Lung (tissue), 12 donors: ENCODE results near the gene WNK2. TPM values are rescaled to one million over a fixed set of nuclear protein-coding genes. Genes with fewer than 3 reads are reported as not detected.
A peak's percentile ranks its signal among the peaks of the same experiment; 100 is the strongest.

ENCODE experiments used
- ATAC-seq: fragments of 200-7000 bp; cut with Tn5 transposase; one replicate; pipeline ENCODE4 v1.9.1; 2020; ENCODE audit warnings: moderate number of reproducible peaks; ENCODE audit not compliant: insufficient read depth, low FRiP score
- DNase-seq, 3 donors: peaks; one replicate each; pipeline ENCODE4 v3.0.0-alpha.2; 2013 to 2017
- H3K27ac ChIP-seq, 2 donors: one replicate each; pipeline ENCODE4 v1.5.1; 2013; ENCODE audit warnings: mild to moderate bottlenecking in 2 of 2, moderate library complexity in 2 of 2, control low read depth in 1 of 2, inconsistent platforms in 1 of 2, low read depth in 1 of 2, low read length in 1 of 2
- H3K27me3 ChIP-seq, 3 donors: one replicate each; pipeline ENCODE4 v1.5.1; 2013; ENCODE audit warnings: low read length in 2 of 3; ENCODE audit not compliant: control insufficient read depth in 3 of 3, insufficient read depth in 3 of 3
- H3K36me3 ChIP-seq, 4 donors: one replicate each; pipeline ENCODE4 v1.5.1; 2013; ENCODE audit warnings: low read length in 4 of 4, mild to moderate bottlenecking in 1 of 4, moderate library complexity in 1 of 4; ENCODE audit not compliant: control insufficient read depth in 4 of 4, insufficient read depth in 4 of 4
- H3K4me1 ChIP-seq, 5 donors: one replicate each; pipeline ENCODE4 v1.5.1; 2013; ENCODE audit warnings: low read length in 5 of 5, mild to moderate bottlenecking in 2 of 5, moderate library complexity in 1 of 5; ENCODE audit not compliant: control insufficient read depth in 5 of 5, insufficient read depth in 5 of 5
- H3K4me3 ChIP-seq: one replicate; pipeline ENCODE4 v1.5.1; 2013; ENCODE audit warnings: mild to moderate bottlenecking, control low read depth, moderate library complexity
- H3K9ac ChIP-seq, 2 donors: one replicate each; pipeline ENCODE4 v1.5.1; 2013; ENCODE audit warnings: low read length in 2 of 2, control low read depth in 1 of 2; ENCODE audit not compliant: insufficient read depth in 1 of 2
- H3K9me3 ChIP-seq, 4 donors: one replicate each; pipeline ENCODE4 v1.5.1; 2013; ENCODE audit warnings: low read length in 3 of 4, mild to moderate bottlenecking in 1 of 4, moderate library complexity in 1 of 4; ENCODE audit not compliant: control insufficient read depth in 4 of 4, insufficient read depth in 3 of 4
- CTCF ChIP-seq: IDR thresholded peaks from 2 replicates; pipeline ENCODE4 v1.5.1; 2012; ENCODE audit warnings: mild to moderate bottlenecking; ENCODE audit errors: control extremely low read depth, extremely low read depth
- WGBS, 2 donors: extraction: QIAGEN DNeasy Blood & Tissue Kit; methylation state at CpG; one replicate each; pipeline ENCODE4 v1.1.7; 2013; 5-methylcytosine and 5-hydroxymethylcytosine counted together
- polyA plus RNA-seq, 2 donors: library from polyadenylated mRNA; stranded (reverse); fragments of 200-250 nt; gene quantifications; one replicate each; pipeline ENCODE4 v1.2.1, GENCODE V29; 2013
- total RNA-seq, 2 donors: library from RNA; depleted of rRNA in 1 of 2; stranded (reverse); fragments of >200 nt in 1 of 2; gene quantifications; one replicate each; pipeline ENCODE4 v1.2.1, GENCODE V29; 2014 to 2021
- donor health status: control.
- donor health status: control.
- donor health status: Bipolar disorder and iron deficiency.
- donor health status: healthy.
- donor health status: DM: yes; HTN: yes; CAD: no.

WNK2 gene
- total and polyA plus RNA-seq, 4 donors = 1.00 to 8.5 (median 2.9) TPM

DNA sequence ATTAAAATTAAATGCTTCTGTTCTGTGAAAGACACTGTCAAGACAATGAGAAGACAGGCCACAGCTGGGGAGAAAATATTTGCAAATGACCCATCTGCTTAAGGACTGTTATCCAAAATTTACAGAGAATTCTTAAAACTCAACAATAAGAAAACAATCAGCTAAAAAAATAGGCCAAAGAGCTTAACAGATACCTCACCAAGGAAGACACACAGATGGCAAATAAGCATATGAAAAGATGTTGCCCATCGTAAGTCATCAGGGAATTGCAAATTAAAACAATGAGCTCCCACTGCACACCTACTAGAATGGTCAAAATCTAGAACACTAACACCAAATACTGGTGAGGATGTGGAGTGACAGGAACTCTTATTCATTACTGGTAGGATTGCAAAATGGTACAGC lies 10.3 kb downstream of the WNK2 start:
- WGBS, 2 donors = 74 to 82% methylated on average over 1 of the region's 1 CpG
- Histone ChIP-seq H3K9me3 (peaks cover 0 to 3% (median 0%) of the 10 kb centered on the region in 4 donors), H3K4me1 (peaks cover 0 to 12% (median 8%) of the 10 kb centered on the region in 5 donors), H3K36me3 (no peaks in the 10 kb centered on the region), H3K27me3 (no peaks in the 10 kb centered on the region), H3K4me3 (no peak overlapping the region), H3K9ac (no peak overlapping the region), H3K27ac (no peak overlapping the region)
- DNase-seq (no peak), ATAC-seq (no peak)
- TF ChIP-seq CTCF = no peak

- Histone ChIP-seq H3K27me3 (no peaks in the 10 kb centered on the region), H3K9ac (no peak overlapping the region), H3K4me3 (no peak overlapping the region), H3K4me1 (peaks cover 0 to 12% (median 8%) of the 10 kb centered on the region in 5 donors), H3K36me3 (no peaks in the 10 kb centered on the region), H3K27ac (no peak overlapping the region), H3K9me3 (peaks cover 0 to 3% (median 0%) of the 10 kb centered on the region in 4 donors)
- 45 to 67% methylated on average over 3 of the region's 3 CpGs for WGBS, 2 donors
- DNase-seq (peak in 2 of 3 donors; percentile 53 to 54), ATAC-seq (no peak)
- TF ChIP-seq CTCF = no peak
These were observed 10.7 kb downstream of the WNK2 start for GRCh38 chr9:93194641-93195040.

DNA sequence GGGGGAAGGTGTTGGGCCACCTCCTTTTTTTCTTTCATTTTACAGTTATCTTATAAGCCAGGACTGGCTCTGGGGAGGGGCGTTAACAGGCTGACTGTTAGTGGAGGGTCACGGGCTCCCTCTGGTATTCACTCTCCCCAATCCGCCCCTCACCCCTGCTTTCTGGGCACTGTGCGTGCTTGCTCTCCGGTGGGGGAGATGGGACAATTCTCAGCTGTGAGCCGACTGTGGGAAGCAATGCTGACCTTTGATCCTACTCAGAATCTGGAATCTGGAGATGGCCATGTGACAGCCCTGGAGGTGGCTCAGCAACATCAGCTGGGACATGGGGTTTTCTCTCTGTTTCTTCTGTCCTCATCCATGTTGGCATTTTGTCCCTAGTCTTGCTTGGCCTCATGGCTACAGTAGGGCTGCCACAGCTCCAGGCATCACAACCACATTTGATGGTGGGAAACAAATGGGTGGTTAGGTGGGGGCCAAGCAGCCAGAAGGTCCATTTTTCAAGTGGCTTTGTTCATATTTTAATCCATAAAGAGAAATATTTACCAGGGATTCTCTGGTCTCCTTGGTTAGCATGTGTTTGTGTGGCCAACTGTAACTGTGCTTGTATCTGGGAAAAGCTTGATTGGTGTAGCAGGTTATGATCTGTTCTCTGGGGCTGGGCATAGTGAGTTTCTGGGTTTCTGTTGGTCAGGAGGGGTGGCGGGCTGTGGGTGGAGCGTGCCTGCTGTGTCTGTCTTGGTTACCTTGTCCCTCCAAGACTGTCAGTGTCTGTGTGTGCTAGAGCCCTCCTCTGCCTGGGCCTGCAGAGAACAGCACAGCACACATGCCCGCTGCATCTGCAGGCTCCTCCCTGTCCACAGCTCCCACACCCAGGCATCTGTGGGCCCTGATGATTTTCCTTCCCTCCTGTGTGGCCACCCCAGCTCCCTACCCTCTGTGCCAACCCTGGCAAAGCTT lies 12.4 kb downstream of the WNK2 start:
- Histone ChIP-seq H3K4me1 (peaks cover 0 to 18% (median 8%) of the 10 kb centered on the region in 5 donors), H3K9ac (no peak overlapping the region), H3K27ac (no peak overlapping the region), H3K27me3 (no peaks in the 10 kb centered on the region), H3K4me3 (no peak overlapping the region), H3K36me3 (no peaks in the 10 kb centered on the region), H3K9me3 (peaks cover 0 to 3% (median 0%) of the 10 kb centered on the region in 4 donors)
- 93 to 95% methylated on average over 9 of the region's 9 CpGs for WGBS, 2 donors
- DNase-seq = no peak
- no peak for ATAC-seq
- TF ChIP-seq CTCF = no peak
